SK-N-SH treated with all-trans-retinoic acid at 6 μM for 48 hours (cell line): ENCODE data around the gene TXNDC11.

Experiments
- ATAC-seq: fragments of 200-7000 bp; cut with Tn5 transposase; 3 replicates; pipeline ENCODE4 v1.9.1; 2020; ENCODE audit warnings: mild to moderate bottlenecking, moderate library complexity
- BACH2 ChIP-seq: fragments of 250-450 bp; sonication (Bioruptor Pico); IDR thresholded peaks from 2 replicates; pipeline ENCODE4 v1.9.0; 2021; ENCODE audit warnings: mild to moderate bottlenecking, borderline replicate concordance
- CREB5 ChIP-seq: fragments of 250-450 bp; sonication (Bioruptor Pico); IDR thresholded peaks from 2 replicates; pipeline ENCODE4 v1.5.1; 2020; ENCODE audit warnings: low read depth, mild to moderate bottlenecking, moderate library complexity
- CSDC2 ChIP-seq: fragments of 250-450 bp; sonication (Bioruptor Pico); IDR thresholded peaks from 2 replicates; pipeline ENCODE4 v1.5.0; 2020; ENCODE audit warnings: mild to moderate bottlenecking, moderate library complexity
- ESRRG ChIP-seq: fragments of 250-450 bp; sonication (Bioruptor Pico); IDR thresholded peaks from 2 replicates; pipeline ENCODE4 v1.6.1; 2021; ENCODE audit warnings: mild to moderate bottlenecking
- GLIS3 ChIP-seq: fragments of 250-450 bp; sonication (Bioruptor Pico); IDR thresholded peaks from 2 replicates; pipeline ENCODE4 v1.5.0; 2020; ENCODE audit warnings: mild to moderate bottlenecking, moderate library complexity
- ISL1 ChIP-seq: fragments of 250-450 bp; sonication (Bioruptor Pico); IDR thresholded peaks from 2 replicates; pipeline ENCODE4 v2.1.2; 2022; ENCODE audit warnings: mild to moderate bottlenecking, moderate library complexity
- OSR1 ChIP-seq: fragments of 250-450 bp; sonication (Bioruptor Pico); IDR thresholded peaks from 2 replicates; pipeline ENCODE4 v1.8.0; 2022; ENCODE audit warnings: moderate library complexity, mild to moderate bottlenecking, inconsistent platforms
- PATZ1 ChIP-seq: fragments of 250-450 bp; sonication (Bioruptor Pico); IDR thresholded peaks from 2 replicates; pipeline ENCODE4 v1.8.0; 2020; ENCODE audit warnings: mild to moderate bottlenecking, moderate library complexity, borderline replicate concordance
- PPARA ChIP-seq: fragments of 250-450 bp; sonication (Bioruptor Pico); IDR thresholded peaks from 2 replicates; pipeline ENCODE4 v1.5.0; 2020; ENCODE audit warnings: mild to moderate bottlenecking, borderline replicate concordance
- RARB ChIP-seq: fragments of 250-450 bp; sonication (Bioruptor Pico); IDR thresholded peaks from 2 replicates; pipeline ENCODE4 v1.8.0; 2021; ENCODE audit warnings: mild to moderate bottlenecking, moderate library complexity
- SNAI2 ChIP-seq: fragments of 250-450 bp; sonication (Bioruptor Pico); IDR thresholded peaks from 2 replicates; pipeline ENCODE4 v1.5.0; 2020; ENCODE audit warnings: mild to moderate bottlenecking, moderate library complexity
- TCF4 ChIP-seq: fragments of 250-450 bp; sonication (Bioruptor Pico); IDR thresholded peaks from 2 replicates; pipeline ENCODE4 v1.8.0; 2021; ENCODE audit warnings: mild to moderate bottlenecking, moderate library complexity, borderline replicate concordance
- TOX ChIP-seq: fragments of 250-450 bp; sonication (Bioruptor Pico); IDR thresholded peaks from 2 replicates; pipeline ENCODE4 v1.8.0; 2021; ENCODE audit warnings: mild to moderate bottlenecking, moderate library complexity, borderline replicate concordance
- ZC3H10 ChIP-seq: fragments of 250-450 bp; sonication (Bioruptor Pico); IDR thresholded peaks from 2 replicates; pipeline ENCODE4 v1.5.1; 2021; ENCODE audit warnings: mild to moderate bottlenecking, moderate library complexity
- ZFP3 ChIP-seq: fragments of 250-450 bp; sonication (Bioruptor Pico); IDR thresholded peaks from 2 replicates; pipeline ENCODE4 v1.5.0; 2020; ENCODE audit warnings: mild to moderate bottlenecking, moderate library complexity
- ZFP30 ChIP-seq: fragments of 450-650 bp; formaldehyde crosslinking; IDR thresholded peaks from 2 replicates; pipeline ENCODE4 v1.5.0; 2022; ENCODE audit warnings: mild to moderate bottlenecking, moderate library complexity
- ZNF565 ChIP-seq: fragments of 450-650 bp; formaldehyde crosslinking; conservative IDR thresholded peaks from 2 replicates; pipeline ENCODE4 v1.5.0; 2020; ENCODE audit warnings: low read depth, mild to moderate bottlenecking, moderate library complexity
- ZNF70 ChIP-seq: fragments of 450-650 bp; formaldehyde crosslinking; IDR thresholded peaks from 2 replicates; pipeline ENCODE4 v1.5.0; 2020; ENCODE audit warnings: mild to moderate bottlenecking, moderate library complexity
- ZNF8 ChIP-seq: fragments of 450-650 bp; formaldehyde crosslinking; IDR thresholded peaks from 2 replicates; pipeline ENCODE4 v1.5.0; 2020; ENCODE audit warnings: mild to moderate bottlenecking, moderate library complexity
- TF ChIP-seq, protein P1 (sequence below): fragments of 250-450 bp; sonication (Bioruptor Pico); IDR thresholded peaks from 2 replicates; pipeline ENCODE4 v1.5.0; 2020; ENCODE audit warnings: mild to moderate bottlenecking, moderate library complexity

Gene TXNDC11

GRCh38 chr16:11685844-11686618, 56.6 kb downstream of the TXNDC11 start:
- TF ChIP-seq ZC3H10 (no peak), ISL1 (CRISPR knock-in tag) (peak; percentile 60)
- ATAC-seq: no peak

- TF ChIP-seq TCF4 (CRISPR knock-in tag): no peak
- TF ChIP-seq, all 23 proteins: peak for 0
- no peak for ATAC-seq
These were observed 58.2 kb downstream of the TXNDC11 start for GRCh38 chr16:11684231-11685025.

DNA sequence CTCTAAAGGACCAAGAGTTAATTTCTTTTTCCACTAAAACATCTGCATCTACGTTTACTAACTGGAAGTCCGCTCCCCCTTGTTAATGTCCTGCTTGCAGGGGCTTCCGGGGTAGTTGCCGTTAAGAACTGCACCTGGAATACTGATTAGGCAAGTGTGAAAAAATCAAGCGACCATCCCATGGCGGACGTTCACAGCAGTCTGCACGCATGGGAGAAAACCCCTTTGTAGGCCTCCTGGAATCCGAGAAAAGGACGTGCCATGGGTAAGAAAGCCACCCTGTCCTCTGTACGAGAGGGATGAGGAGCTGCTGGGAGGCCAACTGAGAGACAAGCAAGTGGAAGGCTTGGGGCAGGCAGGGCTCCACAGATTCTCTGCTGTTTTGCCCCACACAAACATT, 59.5 kb downstream of the TXNDC11 start:
- no peak for ATAC-seq
- TF ChIP-seq ZFP30 (no peak), SNAI2 (CRISPR knock-in tag) (no peak), ISL1 (CRISPR knock-in tag) (no peak)

DNA sequence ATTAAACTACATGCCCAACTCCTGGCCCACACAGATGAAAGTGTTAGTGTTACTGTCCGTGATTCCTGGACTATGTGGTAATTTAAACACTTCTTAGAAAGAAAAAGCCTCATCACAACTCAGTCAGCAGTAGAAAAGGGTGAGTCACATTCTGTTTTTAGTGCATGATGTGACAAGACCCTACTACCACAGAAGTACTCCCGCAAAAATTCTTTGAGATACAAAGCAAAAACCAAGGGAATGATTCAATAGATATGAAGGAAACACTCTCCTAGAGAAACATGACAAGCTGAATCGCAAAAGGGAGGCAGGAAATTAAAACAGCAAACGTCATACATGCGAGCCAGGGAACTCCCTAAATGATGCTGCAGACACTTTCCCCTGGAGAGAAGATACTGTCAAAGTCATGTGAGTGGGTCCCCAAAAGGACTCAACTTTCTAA, 60.0 kb downstream of the TXNDC11 start:
- ATAC-seq: peak; percentile 56
- no peak for TF ChIP-seq CREB5 (CRISPR knock-in tag)
- no peak for TF ChIP-seq TOX
- no peak for TF ChIP-seq ZFP30
- no peak for TF ChIP-seq BACH2 (CRISPR knock-in tag)
- TF ChIP-seq ZFP3 (CRISPR knock-in tag): no peak
- no peak for TF ChIP-seq ZNF565 (CRISPR knock-in tag)
- no peak for TF ChIP-seq RARB (CRISPR knock-in tag)
- no peak for TF ChIP-seq PPARA (CRISPR knock-in tag)
- TF ChIP-seq CSDC2 (CRISPR knock-in tag): no peak
- no peak for TF ChIP-seq ZNF8 (CRISPR knock-in tag)
- TF ChIP-seq ZC3H10: no peak
- no peak for TF ChIP-seq ZNF70
- TF ChIP-seq SNAI2 (CRISPR knock-in tag): no peak
- TF ChIP-seq, protein P1, sequence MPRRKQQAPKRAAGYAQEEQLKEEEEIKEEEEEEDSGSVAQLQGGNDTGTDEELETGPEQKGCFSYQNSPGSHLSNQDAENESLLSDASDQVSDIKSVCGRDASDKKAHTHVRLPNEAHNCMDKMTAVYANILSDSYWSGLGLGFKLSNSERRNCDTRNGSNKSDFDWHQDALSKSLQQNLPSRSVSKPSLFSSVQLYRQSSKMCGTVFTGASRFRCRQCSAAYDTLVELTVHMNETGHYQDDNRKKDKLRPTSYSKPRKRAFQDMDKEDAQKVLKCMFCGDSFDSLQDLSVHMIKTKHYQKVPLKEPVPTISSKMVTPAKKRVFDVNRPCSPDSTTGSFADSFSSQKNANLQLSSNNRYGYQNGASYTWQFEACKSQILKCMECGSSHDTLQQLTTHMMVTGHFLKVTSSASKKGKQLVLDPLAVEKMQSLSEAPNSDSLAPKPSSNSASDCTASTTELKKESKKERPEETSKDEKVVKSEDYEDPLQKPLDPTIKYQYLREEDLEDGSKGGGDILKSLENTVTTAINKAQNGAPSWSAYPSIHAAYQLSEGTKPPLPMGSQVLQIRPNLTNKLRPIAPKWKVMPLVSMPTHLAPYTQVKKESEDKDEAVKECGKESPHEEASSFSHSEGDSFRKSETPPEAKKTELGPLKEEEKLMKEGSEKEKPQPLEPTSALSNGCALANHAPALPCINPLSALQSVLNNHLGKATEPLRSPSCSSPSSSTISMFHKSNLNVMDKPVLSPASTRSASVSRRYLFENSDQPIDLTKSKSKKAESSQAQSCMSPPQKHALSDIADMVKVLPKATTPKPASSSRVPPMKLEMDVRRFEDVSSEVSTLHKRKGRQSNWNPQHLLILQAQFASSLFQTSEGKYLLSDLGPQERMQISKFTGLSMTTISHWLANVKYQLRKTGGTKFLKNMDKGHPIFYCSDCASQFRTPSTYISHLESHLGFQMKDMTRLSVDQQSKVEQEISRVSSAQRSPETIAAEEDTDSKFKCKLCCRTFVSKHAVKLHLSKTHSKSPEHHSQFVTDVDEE (CRISPR knock-in tag): no peak
- TF ChIP-seq ESRRG (CRISPR knock-in tag): no peak
- TF ChIP-seq TCF4 (CRISPR knock-in tag): no peak
- TF ChIP-seq, all 23 proteins: peak for 0

GRCh38 chr16:11681976-11682654, 60.5 kb downstream of the TXNDC11 start:
- no peak for TF ChIP-seq GLIS3 (CRISPR knock-in tag)
- ATAC-seq: no peak; the same call in 2 of the 3 replicates

DNA sequence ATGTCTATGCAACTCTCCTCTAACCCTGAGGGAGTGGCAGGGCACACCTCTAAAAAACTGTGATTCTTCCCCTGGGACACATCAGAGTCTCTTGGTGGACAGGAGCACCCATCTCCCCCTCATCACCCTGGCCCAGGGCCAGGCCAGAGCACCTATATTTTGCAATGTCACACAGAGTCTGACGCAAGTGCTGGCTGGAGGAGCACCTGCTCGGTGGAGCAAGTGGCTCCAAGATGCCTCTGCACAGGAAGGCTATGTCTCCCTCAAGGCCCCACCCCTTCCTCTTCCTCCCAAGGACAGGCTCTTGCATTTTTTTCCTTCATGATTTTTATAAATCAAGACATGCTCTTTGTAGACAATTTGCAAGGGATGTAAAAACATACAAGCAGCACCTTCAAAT, 61.1 kb downstream of the TXNDC11 start:
- no peak for ATAC-seq
- TF ChIP-seq TOX (no peak), OSR1 (no peak), PATZ1 (CRISPR knock-in tag) (no peak), ZNF8 (CRISPR knock-in tag) (no peak), CSDC2 (CRISPR knock-in tag) (no peak), BACH2 (CRISPR knock-in tag) (no peak), GLIS3 (CRISPR knock-in tag) (no peak), ISL1 (CRISPR knock-in tag) (no peak), ESRRG (CRISPR knock-in tag) (no peak), PPARA (CRISPR knock-in tag) (no peak), CREB5 (CRISPR knock-in tag) (no peak)
- TF ChIP-seq, protein P1 (CRISPR knock-in tag): no peak
